ENCODE results near the gene WNT3A.

The WNT3A gene

DNA sequence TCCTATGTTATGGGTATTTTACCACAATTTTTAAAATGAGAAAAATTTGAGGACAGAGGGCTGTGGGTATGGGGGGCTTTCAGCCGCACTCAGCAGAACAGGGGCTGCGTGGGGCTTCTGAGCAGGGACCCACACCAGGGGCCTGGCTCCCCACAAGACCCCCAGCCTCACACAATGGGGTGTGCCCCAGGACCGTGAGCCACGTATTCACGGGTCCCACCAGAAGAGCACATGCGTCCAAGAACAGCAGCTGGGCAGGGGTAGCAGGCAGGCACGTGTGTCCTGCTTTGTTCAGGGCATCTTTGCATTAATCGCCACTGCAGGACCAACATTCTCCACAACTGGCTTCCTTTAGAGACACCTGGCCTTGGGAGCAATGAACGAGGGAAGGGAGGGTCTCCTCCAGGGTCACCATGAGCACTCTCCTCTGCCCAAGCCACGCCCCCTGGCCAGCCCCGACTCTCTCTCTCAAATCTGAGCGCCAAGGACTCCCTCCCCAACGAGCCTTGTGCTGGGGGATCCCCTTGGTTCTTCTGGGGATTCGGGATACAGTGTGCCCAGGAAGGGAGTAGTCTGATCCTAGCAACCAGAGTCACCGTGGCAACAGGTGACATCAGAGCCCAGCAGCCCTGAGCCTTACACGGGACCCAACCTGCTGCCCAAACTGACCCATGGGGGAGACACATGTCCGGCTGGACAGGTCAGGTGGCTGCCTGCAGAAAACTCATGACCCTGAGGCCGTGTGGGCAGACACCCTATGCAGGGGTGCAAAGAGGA is 68.3 kb downstream of the WNT3A start:
- no peaks in the 10 kb centered on the region for H3K27me3 Mint-ChIP-seq
- no peaks in the 10 kb centered on the region for H3K9me3 Mint-ChIP-seq
- H3K27ac Mint-ChIP-seq: no peak overlapping the region

DNA sequence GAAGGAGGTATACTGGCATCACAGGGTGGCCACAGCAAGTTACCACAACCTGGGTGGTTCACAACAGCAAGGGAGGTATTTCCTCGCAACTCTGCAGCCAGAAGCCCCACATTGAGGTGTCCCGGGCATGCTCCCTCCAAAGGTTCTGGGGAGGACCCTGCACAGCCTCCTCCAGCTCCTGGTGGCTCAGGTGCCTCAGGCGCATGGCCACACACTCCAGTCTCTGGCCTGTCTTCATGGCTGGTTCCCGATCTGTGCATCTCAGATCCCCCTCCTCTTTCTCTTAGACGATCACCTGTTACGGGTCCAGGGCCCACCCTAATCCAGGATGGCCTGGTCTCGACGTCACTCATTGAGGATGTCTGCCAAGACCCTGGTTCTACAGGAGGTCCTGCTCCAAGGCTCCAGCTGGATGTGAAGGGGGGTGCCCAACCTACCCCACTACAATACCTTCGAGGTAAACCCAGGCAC is 69.0 kb downstream of the WNT3A start:
- peaks cover 8% of the 10 kb centered on the region for H3K4me1 Mint-ChIP-seq

More for the DNA sequence above, 68.3 kb downstream of the WNT3A start:
- no peak overlapping the region for H3K4me3 Mint-ChIP-seq
- no peaks in the 10 kb centered on the region for H3K36me3 Mint-ChIP-seq
- peaks cover 8% of the 10 kb centered on the region for H3K4me1 Mint-ChIP-seq

DNA sequence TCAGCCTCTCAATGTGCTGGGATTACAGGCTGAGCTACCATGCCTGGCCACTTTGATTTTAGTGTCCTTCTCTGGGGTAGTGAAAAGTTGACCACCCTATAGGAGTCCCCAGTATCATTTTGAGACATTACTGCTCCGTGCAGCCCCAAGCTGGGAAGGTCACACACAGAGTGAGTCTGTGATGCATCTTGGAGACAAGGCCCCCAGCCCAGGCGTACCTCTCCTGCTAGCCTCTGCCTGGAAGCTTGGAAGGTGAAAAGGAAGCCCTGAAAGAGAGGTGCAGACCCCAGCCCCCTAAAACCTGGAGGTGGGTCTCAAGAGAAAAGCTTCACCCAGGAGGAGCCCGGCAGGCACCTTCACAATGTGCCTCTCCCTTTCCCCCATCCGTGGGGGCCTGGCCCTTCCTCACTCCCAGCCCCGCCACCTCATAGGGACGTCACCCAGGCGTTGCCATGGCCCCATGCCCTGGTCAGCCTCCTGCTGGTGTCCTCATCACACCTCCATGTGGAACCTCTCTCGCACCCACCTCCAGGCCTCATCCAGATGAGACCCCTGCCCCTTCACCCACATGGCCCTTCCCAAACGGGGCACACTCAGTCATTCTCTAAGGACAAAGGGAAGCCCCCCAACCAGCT is 70.1 kb downstream of the WNT3A start:
- Mint-ChIP-seq H3K36me3 (no peaks in the 10 kb centered on the region), H3K4me1 (peaks cover 12% of the 10 kb centered on the region), H3K9me3 (no peaks in the 10 kb centered on the region), H3K4me3 (no peak overlapping the region), H3K27me3 (no peaks in the 10 kb centered on the region), H3K27ac (peak overlapping the region; percentile 25)

More for the DNA sequence above, 69.0 kb downstream of the WNT3A start:
- H3K27me3 Mint-ChIP-seq: no peaks in the 10 kb centered on the region
- H3K36me3 Mint-ChIP-seq: no peaks in the 10 kb centered on the region
- H3K4me3 Mint-ChIP-seq: no peak overlapping the region
- no peak overlapping the region for H3K27ac Mint-ChIP-seq
- no peaks in the 10 kb centered on the region for H3K9me3 Mint-ChIP-seq

DNA sequence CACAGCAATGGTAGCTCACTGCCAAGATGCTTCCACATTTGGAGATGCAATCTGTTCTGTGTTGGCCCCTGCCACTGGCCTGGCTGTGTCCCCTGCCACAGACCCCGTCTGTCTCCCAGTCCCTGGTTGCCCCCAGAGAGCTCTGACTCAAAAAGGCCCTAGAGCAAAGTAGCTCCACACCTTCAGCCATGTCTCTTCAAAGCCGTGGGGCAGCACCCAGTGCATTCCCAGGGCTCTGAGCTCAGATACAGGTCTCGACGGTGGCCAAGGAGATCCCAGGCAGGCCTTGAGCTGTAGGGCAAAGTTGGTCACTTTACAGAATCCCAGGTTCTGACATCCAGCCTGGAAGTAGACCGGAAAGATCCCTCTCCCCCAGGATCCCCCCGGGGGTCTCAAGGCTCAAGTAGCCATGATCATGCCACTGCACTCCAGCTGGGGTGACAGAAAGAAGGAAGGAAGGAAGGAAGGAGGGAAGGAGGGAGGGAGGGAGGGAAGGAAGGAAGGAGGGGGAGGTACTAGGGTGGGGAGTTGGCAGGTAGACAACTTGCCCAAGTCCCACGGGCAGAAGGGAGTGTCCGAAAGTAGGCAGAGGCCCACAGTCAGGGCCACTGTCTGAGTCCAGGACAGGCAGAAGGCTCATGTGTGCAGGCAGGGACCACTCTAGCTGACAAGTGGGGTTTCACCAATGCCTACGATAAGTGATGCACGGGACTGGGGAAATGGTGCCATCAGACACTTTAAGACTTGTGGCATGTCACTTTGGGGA is 71.0 kb downstream of the WNT3A start:
- H3K4me3 Mint-ChIP-seq: no peak overlapping the region

DNA sequence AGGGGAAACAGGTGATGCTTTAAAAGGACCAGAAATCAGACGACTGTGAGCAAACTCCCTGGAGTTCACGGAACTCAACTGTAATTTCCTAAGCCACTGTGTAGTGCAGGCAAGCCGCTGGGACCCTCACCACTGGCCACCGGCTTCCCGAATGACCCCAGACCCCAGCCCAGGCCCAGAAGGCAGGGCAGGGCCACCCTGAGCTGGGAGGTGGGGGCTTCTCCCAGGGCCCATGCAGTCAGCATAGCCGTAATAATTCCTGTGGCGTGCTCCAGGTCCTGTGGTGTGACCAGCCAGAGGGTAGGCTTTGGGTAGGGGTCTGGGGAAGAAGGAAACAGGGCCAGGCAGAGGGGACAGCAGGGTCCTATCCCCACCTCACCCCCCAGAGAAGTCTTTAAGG is 72.2 kb downstream of the WNT3A start:
- H3K27ac Mint-ChIP-seq: no peak overlapping the region
- no peaks in the 10 kb centered on the region for H3K9me3 Mint-ChIP-seq
- H3K27me3 Mint-ChIP-seq: no peaks in the 10 kb centered on the region
- H3K4me3 Mint-ChIP-seq: no peak overlapping the region
- peaks cover 5% of the 10 kb centered on the region for H3K36me3 Mint-ChIP-seq
- peaks cover 14% of the 10 kb centered on the region for H3K4me1 Mint-ChIP-seq

More for the DNA sequence above, 71.0 kb downstream of the WNT3A start:
- Mint-ChIP-seq H3K27me3 (no peaks in the 10 kb centered on the region), H3K27ac (no peak overlapping the region), H3K4me1 (peaks cover 12% of the 10 kb centered on the region), H3K36me3 (no peaks in the 10 kb centered on the region), H3K9me3 (no peaks in the 10 kb centered on the region)

DNA sequence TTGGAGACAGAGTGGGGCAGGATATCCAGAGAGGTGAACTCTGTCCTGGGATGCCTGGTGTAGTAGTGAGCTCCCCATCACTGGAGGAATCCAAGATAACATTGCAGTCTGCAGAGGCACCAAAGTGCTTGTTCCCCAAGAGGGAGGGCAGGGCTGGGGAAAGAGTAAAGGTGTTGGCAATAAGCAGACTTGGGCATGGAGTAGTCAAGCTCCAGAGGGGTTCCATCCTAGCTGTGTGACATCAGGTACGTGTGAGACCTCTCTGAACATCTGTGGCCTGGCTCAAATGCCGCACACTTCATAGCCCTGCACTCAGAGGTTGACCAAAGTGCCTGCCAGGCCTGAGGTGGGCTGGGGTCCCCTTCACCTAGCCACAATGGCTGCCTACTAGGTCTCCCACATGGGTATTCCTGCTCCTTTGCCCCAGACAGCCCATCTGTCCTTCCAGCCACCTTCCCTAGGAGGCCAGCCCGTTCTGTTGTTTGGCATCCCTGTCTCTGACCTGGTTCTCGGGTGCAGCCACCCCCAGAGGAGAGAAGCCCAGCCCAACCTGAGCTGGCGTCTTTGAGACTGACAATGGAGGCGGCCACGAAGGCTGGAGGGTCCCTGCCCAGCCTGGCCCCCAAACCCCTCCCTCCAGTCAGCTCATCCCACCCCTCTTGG is 72.9 kb downstream of the WNT3A start:
- no peak overlapping the region for H3K27ac Mint-ChIP-seq
- peaks cover 21% of the 10 kb centered on the region for H3K4me1 Mint-ChIP-seq
- H3K4me3 Mint-ChIP-seq: no peak overlapping the region

DNA sequence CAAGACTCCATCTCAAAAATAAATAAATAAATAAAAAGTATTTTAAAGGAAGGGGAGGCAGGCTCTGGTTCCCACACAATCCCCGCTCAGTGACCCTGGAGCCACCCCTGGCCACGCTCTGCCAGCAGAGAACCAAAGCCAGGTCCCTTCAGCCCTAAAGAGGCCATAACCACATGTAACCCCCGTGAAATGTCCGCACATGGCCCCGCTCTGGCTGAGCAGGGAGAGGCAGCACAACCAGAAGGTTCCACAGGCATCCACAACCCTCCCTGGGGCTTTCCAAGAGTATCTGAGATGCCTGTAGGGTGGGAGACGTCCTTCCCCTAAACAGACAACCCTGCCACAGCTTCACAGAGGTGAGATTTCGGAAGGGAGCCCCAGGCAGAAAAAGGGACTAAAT is 74.3 kb downstream of the WNT3A start:
- Mint-ChIP-seq H3K27ac (peak overlapping the region; percentile 77), H3K4me1 (peaks cover 35% of the 10 kb centered on the region), H3K4me3 (peak overlapping the region; percentile 89), H3K9me3 (no peaks in the 10 kb centered on the region), H3K36me3 (peaks cover 6% of the 10 kb centered on the region), H3K27me3 (no peaks in the 10 kb centered on the region)

More for the DNA sequence above, 72.9 kb downstream of the WNT3A start:
- Mint-ChIP-seq H3K36me3 (peaks cover 6% of the 10 kb centered on the region), H3K27me3 (no peaks in the 10 kb centered on the region), H3K9me3 (no peaks in the 10 kb centered on the region)

DNA sequence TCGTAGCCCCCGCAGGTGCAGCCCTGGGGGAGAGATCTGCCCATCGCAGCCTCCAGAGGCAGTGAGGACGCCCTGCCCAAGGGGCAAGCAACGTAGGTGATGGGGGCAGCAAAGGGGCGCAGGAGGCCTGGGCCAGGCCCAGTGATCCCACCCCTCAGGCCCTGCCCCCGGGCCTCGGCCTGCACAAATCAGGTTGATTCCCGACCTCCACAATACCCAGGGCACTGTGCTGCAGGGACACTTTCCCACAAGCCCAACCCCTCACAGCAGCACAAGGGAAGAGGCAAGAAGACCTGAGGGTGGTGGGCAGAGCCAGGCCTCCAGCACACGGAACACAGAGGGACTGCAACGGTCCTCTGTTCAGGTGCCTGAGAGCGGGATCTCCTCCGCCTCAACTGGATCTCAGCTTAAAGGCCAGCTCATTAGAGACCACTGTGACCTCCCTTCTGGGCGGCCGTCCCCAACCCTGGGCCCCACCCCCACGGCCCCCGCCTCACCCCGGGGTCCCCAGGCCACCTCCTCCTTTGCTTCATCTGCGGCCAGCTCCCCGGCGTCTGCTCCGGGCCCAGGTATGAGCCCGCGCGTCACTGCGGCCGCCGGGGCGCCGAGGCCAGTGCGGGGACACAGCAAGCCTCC is 74.9 kb downstream of the WNT3A start:
- Mint-ChIP-seq H3K36me3 (peaks cover 6% of the 10 kb centered on the region), H3K4me3 (peak overlapping the region; percentile 89), H3K27ac (peak overlapping the region; percentile 72), H3K9me3 (no peaks in the 10 kb centered on the region), H3K4me1 (peaks cover 38% of the 10 kb centered on the region), H3K27me3 (no peaks in the 10 kb centered on the region)

DNA sequence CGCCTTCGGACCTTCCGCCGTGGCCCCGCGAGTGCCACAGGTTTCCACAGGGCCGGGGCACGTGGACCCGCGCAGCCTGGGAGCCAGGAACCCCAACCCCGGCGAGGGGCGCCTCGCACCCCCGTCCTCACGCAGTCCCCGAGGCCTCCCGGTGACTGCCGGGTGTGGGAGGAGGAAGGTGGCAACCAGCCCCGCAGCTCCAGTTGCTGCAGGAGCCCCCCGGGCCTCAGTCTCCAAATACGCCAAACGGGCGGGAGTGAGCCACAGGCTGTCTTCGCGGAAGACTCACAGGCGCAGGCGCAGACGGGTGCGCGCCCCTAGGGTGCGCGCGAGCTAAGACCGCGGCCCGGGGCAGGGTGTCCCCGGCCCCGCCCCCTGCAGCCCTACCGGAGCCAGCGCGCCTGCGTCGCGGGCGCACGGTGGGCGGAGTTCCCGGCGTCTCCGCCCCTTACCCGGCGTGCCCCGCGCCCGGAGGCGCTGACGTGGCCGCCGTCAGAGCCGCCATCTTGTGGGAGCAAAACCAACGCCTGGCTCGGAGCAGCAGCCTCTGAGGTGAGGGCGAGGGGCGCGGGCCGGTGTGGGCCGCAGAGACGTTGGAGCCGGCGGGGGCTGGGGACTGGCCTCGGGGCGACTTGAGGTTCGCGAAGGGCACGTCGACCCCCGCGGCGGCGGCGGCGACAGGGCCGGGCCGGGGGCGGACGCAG is 75.6 kb downstream of the WNT3A start, which contains the start of gene ARF1:
Gene ARF1 (plus strand): TSS at position 495 of the 704 bp plus-strand sequence. CDS start 14,407 bp downstream, outside the sequence.
- H3K36me3 Mint-ChIP-seq: peaks cover 6% of the 10 kb centered on the region
- peak within 1 kb of the TSS; percentile 88 for H3K27ac Mint-ChIP-seq
- no peaks in the 10 kb centered on the region for H3K9me3 Mint-ChIP-seq
- no peaks in the 10 kb centered on the region for H3K27me3 Mint-ChIP-seq
- H3K4me3 Mint-ChIP-seq: peak within 1 kb of the TSS; percentile 91
- peaks cover 45% of the 10 kb centered on the region for H3K4me1 Mint-ChIP-seq

DNA sequence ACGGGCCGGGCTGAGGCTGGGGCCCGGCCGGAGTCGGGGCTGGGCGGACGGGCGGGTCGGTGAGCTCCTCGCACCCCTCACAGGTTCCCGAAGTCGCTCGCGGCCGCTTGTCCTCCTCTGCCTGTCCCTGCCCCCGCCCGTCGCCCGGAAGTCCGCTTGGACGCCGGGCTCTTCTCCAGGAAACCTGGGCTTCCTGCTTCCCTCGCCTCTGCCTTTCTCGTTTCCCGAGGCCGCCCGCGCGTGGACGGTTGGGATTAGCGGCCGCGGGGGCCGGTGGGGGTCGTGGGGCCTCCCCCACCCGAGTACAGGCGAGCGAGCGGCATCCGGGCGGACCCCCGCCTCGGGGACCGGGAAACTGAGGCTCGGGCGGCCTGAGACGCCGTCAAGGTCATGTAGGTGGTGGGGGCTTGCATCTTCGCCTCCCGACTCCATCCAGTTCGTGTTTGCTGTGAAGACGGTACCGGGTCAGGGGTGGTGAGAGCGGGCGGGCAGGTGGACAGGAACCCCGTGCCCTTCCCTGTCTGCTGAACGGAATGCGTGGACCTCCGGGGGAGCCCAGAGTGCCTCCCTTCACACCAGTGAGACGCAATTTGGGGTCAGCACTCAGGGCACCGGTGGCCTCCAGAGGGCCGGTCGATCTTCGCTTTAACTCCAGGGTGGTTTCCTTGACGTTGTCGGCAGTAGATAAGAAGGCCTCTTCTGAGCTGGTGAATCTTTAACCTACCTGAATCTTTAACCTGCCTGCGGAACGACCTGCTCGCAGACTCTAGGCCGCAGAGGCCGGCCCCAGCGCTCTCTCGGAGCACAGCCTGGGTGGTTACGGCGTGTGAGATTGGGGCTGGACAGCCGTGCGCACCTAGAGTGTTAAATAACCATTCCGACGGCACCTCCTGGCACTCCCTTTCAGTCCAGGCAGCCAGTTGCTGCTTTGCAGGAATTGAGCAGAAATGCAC is 76.4 kb downstream of the WNT3A start:
- H3K27me3 Mint-ChIP-seq: no peaks in the 10 kb centered on the region
- no peaks in the 10 kb centered on the region for H3K9me3 Mint-ChIP-seq
- peak overlapping the region; percentile 91 for H3K4me3 Mint-ChIP-seq
- peaks cover 6% of the 10 kb centered on the region for H3K36me3 Mint-ChIP-seq
- peak overlapping the region; percentile 85 for H3K27ac Mint-ChIP-seq
- H3K4me1 Mint-ChIP-seq: peaks cover 53% of the 10 kb centered on the region

DNA sequence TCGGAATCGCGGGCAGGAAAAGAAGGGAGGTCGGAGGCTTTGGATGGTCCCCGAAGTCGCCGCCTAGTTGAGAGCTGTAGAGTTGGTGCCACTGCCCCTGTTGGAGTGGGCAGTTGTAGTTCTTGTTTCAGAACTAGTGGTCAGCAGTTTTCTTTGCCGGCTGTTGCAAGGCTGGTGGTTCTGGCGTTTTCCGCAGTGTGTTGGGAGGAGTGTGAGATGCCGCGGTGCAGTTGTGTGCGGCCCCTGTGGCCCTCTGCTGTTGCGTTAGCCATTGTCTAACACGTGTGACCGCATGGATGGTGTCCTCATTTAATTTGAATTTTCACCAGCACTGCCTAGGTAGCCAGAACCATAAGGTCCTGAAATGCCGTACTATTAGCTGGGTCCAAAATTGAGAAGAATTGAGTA is 77.1 kb downstream of the WNT3A start:
- H3K27me3 Mint-ChIP-seq: no peaks in the 10 kb centered on the region
- peaks cover 6% of the 10 kb centered on the region for H3K36me3 Mint-ChIP-seq
- peaks cover 57% of the 10 kb centered on the region for H3K4me1 Mint-ChIP-seq
- H3K9me3 Mint-ChIP-seq: no peaks in the 10 kb centered on the region
- peak overlapping the region; percentile 91 for H3K4me3 Mint-ChIP-seq
- peak overlapping the region; percentile 85 for H3K27ac Mint-ChIP-seq

DNA sequence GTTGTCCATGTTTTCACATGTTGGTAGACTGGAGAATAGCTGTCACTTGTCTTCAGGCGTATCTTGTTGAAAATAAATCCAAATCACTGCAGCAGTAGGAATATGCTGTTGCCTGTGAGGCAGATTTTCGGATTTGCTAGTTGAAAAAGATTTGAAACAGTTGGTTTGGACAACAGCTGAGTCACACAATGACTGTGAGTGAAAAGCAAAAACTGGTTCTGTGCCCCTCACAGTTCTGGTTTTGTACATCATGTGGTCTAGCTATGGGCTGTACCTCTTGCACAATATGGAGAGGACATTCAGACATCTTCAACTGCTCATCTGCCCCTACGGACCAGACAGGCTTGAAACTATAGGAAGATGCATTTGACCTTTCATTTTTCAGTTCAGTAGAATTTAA is 77.5 kb downstream of the WNT3A start:
- Mint-ChIP-seq H3K4me1 (peaks cover 58% of the 10 kb centered on the region), H3K36me3 (peaks cover 6% of the 10 kb centered on the region), H3K27ac (peak overlapping the region; percentile 85)

DNA sequence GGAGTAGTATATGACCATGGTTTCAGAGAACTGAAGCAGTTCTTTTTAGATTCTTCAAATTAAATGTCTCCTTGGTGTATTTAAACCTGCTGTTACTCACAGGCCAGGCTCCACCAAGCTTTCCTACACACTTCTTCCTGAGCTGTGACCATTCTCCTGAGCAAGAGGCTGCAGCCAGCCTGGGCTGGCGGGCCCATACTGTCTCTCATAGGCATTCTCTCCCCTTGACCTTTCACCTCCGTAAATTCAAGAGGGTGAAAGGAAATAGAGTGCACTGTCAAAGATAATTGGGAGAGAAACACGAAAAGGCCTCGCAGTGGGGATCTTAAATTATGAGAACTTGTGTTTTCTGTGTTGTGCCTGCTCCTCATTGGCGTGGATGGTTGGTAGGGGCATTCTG is 78.0 kb downstream of the WNT3A start:
- no peaks in the 10 kb centered on the region for H3K27me3 Mint-ChIP-seq
- H3K9me3 Mint-ChIP-seq: no peaks in the 10 kb centered on the region
- peak overlapping the region; percentile 91 for H3K4me3 Mint-ChIP-seq
- H3K27ac Mint-ChIP-seq: peak overlapping the region; percentile 85
- H3K36me3 Mint-ChIP-seq: peaks cover 6% of the 10 kb centered on the region
- peaks cover 62% of the 10 kb centered on the region for H3K4me1 Mint-ChIP-seq

More for the DNA sequence above, 77.5 kb downstream of the WNT3A start:
- Mint-ChIP-seq H3K27me3 (no peaks in the 10 kb centered on the region), H3K4me3 (peak overlapping the region; percentile 91), H3K9me3 (no peaks in the 10 kb centered on the region)

Data from activated naive CD4-positive, alpha-beta T cell treated with anti-CD3 and anti-CD28 coated beads, Interleukin-2, amount 50 U/mL, for 24 hours (primary cell).